Ectodermal cell (in vitro differentiated cells): Measurements from ENCODE around the gene ITGB5.

Experiments used
- H3K27ac ChIP-seq: 2 replicates; pipeline ENCODE4 v1.7.0; 2013; ENCODE audit warnings: mild to moderate bottlenecking, low read depth, low read length; ENCODE audit not compliant: insufficient read depth, poor library complexity, severe bottlenecking
- H3K27me3 ChIP-seq: 2 replicates; pipeline ENCODE4 v1.7.0; 2013; ENCODE audit warnings: mild to moderate bottlenecking, low read length; ENCODE audit not compliant: insufficient read depth, control insufficient read depth, poor library complexity, severe bottlenecking
- H3K36me3 ChIP-seq: one replicate; pipeline ENCODE4 v1.7.0; 2013; ENCODE audit warnings: low read length; ENCODE audit not compliant: control insufficient read depth, insufficient read depth
- H3K4me1 ChIP-seq: one replicate; pipeline ENCODE4 v1.7.0; 2013; ENCODE audit warnings: low read length; ENCODE audit not compliant: control insufficient read depth, insufficient read depth
- H3K4me3 ChIP-seq: 2 replicates; pipeline ENCODE4 v1.7.0; 2013; ENCODE audit warnings: low read depth, low read length, control low read depth; ENCODE audit not compliant: insufficient read depth
- H3K9me3 ChIP-seq: 2 replicates; pipeline ENCODE4 v1.7.0; 2013; ENCODE audit warnings: mild to moderate bottlenecking, low read length, moderate library complexity; ENCODE audit not compliant: control insufficient read depth
- WGBS, 2 experiments: methylation state at CpG; one replicate each; pipeline ENCODE4 v1.1.7; 2013; ENCODE audit warnings: missing lambda C conversion rate in 2 of 2; 5-methylcytosine and 5-hydroxymethylcytosine counted together

ITGB5 gene

DNA sequence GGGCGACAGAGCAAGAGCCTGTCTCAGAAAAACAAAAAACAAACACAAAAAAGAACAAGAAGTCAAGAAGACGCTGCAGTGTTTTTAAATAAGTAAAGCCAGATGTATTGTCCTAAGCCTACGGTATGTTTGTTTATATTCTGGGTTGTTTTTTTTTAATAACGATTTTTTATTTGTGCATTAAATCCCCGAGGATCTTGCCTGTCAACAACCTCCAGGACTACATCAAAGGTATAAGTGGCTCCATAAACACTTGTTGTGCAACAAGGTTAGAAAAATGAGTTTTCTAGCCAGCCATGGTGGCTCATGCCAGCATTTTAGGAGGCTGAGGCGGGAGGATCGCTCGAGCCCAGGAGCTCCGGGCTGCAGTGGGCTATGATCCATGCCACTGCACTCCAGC lies 26.1 kb downstream of the ITGB5 start:
- Histone ChIP-seq H3K36me3 (no peaks in the 10 kb centered on the region), H3K27me3 (no peaks in the 10 kb centered on the region), H3K4me3 (no peak overlapping the region), H3K27ac (no peak overlapping the region), H3K4me1 (no peaks in the 10 kb centered on the region), H3K9me3 (no peaks in the 10 kb centered on the region)
- WGBS, 2 experiments = 92 to 95% methylated on average over 9 of the region's 9 CpGs

DNA sequence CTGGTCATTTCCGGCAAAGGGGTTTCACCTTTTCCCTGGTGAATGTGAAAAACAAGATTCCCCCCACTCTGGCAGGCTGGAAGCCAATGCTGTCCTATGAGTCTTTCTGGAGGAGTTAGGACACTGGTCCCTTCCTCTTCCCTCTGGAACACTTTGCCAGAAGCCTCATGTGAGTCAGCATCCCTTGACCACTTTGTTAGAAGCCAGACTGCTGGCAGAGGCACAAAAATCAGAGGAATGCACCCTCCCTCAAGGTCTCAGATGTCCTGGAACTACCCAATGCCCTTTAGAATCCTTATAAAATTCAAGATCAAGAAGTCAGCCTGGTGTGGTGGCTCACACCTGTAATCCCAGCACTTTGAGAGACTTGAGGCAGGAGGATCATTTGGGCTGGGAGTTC lies 26.6 kb downstream of the ITGB5 start:
- Histone ChIP-seq H3K36me3 (no peaks in the 10 kb centered on the region), H3K9me3 (no peaks in the 10 kb centered on the region), H3K27me3 (no peaks in the 10 kb centered on the region), H3K27ac (no peak overlapping the region), H3K4me3 (no peak overlapping the region), H3K4me1 (no peaks in the 10 kb centered on the region)
- WGBS, 2 experiments = 95 to 100% methylated on average over 1 of the region's 1 CpG

DNA sequence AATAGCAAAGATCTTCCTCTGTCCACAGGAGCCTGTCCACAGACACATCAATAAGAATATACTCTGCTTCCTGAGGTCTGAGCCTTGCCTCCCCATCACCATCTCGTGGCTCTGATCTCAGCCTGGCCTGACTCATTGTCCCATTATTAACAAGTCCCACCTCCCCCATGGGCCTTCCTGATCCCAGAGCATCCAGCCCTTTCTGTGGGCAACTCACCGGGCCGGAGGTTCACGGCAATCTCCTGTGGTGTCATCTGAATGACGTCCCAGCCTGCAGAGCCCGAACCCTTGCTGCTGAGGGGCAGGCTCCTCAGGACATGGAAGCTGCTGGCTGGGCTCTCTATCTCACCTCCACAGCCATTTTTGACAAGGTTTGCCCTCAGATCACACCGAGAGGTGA lies 28.1 kb downstream of the ITGB5 start:
- Histone ChIP-seq H3K9me3 (no peaks in the 10 kb centered on the region), H3K4me3 (no peak overlapping the region), H3K4me1 (no peaks in the 10 kb centered on the region), H3K27ac (no peak overlapping the region), H3K27me3 (no peaks in the 10 kb centered on the region), H3K36me3 (no peaks in the 10 kb centered on the region)
- 48 to 52% methylated on average over 7 of the region's 7 CpGs for WGBS, 2 experiments

DNA sequence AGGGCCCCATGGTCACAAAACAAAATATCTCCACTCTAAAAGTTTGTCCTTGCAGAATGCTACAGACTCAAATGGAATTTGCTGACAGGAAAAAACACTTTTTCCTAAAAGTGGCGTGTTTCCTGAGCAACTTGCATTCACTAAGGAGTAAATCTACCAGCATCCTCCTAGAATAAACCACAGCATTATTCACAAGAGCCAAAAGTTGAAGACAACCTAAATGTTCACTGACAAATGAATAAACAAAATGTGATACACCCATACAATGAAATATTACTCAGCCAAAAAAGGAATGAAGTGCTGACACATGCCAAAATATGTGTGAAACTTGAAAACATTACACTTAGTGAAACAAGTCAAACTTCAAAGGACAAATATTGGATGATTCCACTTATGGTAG lies 28.9 kb downstream of the ITGB5 start:
- no peaks in the 10 kb centered on the region for H3K9me3 ChIP-seq
- 90 to 94% methylated on average over 1 of the region's 1 CpG for WGBS, 2 experiments
- no peak overlapping the region for H3K4me3 ChIP-seq
- no peak overlapping the region for H3K27ac ChIP-seq
- H3K36me3 ChIP-seq = no peaks in the 10 kb centered on the region
- H3K4me1 ChIP-seq = no peaks in the 10 kb centered on the region
- H3K27me3 ChIP-seq = no peaks in the 10 kb centered on the region

DNA sequence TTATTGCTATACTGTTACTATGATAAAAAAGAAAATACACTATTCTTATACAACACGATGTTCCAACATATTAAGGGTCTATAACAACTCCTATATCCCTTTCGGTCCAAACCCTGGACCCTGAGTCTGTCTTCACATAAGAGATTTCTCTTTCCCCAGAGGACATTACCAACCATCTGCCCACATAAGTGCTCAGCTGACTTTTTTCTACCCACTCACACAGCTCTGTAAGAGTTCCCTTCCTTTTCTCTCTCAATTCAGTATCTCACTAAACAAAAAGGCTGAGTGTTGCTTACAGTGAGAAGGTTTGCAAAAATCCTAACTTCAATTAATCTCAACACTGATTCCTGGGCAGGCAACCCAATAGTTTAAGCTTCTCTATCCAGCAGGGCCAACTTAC lies 30.5 kb downstream of the ITGB5 start:
- Histone ChIP-seq H3K27ac (no peak overlapping the region), H3K9me3 (no peaks in the 10 kb centered on the region), H3K4me1 (no peaks in the 10 kb centered on the region), H3K36me3 (no peaks in the 10 kb centered on the region), H3K4me3 (no peak overlapping the region), H3K27me3 (no peaks in the 10 kb centered on the region)
- 93 to 97% methylated on average over 2 of the region's 2 CpGs for WGBS, 2 experiments

DNA sequence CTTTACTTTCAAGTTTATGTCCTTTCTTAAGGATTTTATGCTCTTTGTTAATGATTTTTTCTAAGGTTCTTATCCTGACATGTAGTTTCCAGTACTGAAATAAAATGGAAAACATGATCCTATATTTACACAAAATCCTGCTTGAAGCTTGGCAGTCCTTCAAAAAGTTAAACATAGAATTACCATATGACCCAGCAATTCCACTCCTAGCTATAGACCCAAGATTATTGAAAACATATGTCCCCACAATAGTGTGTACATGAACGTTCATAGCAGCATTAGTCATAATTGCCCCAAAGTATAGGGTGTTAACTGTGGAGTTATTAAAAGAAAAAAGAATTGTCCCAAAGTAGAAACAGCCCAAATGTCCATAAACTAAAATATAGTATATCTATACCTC lies 33.2 kb downstream of the ITGB5 start:
- H3K27me3 ChIP-seq = no peaks in the 10 kb centered on the region
- H3K4me1 ChIP-seq = no peaks in the 10 kb centered on the region
- 100% methylated on average over 1 of the region's 1 CpG; no CpG with 5 or more reads in 1 of the 2 experiments for WGBS, 2 experiments
- H3K4me3 ChIP-seq = no peak overlapping the region
- no peaks in the 10 kb centered on the region for H3K36me3 ChIP-seq
- H3K9me3 ChIP-seq = no peaks in the 10 kb centered on the region
- no peak overlapping the region for H3K27ac ChIP-seq

DNA sequence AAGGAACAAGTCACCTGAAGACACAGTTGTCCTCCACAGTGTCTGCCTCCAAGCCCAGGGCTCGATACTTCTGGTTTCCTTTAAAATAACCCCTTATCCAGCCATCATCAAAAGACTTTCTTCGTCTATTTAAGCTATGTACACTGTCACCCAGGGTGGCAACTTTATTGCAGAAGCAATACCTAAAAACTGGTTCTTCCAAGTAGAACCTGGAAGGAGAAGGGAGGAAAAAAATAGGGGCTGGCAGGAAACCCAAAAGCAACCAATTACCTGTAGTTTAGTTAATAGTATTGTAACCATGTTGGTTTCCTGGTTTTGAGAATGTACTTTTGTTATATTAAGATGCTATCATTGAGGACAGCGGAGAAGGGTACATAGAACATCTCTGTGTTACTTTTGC lies 33.7 kb downstream of the ITGB5 start:
- Histone ChIP-seq H3K9me3 (no peaks in the 10 kb centered on the region), H3K36me3 (no peaks in the 10 kb centered on the region), H3K27ac (no peak overlapping the region), H3K4me1 (no peaks in the 10 kb centered on the region), H3K27me3 (no peaks in the 10 kb centered on the region), H3K4me3 (no peak overlapping the region)
- WGBS, 2 experiments = 96% methylated on average over 3 of the region's 3 CpGs

DNA sequence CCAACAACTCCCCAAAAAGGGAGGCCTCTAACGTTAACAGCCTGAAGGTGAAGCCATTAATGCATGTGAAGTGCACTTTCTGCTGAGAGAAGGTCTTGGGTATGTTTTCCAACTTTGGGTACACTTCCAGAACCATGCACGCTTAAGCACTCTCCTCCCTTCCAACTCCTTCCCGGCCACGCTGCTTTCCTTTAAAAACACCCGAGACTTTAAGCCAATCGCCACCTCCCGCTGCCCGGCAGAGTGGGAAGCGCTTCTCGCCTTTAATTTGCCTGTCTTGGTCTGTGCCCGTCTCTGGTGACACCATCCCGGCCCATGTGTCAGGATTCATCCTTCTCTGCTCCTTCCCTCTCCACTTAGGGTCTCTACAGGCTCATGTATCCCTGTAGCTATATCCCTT lies 35.3 kb downstream of the ITGB5 start:
- H3K27me3 ChIP-seq = no peaks in the 10 kb centered on the region
- H3K36me3 ChIP-seq = no peaks in the 10 kb centered on the region
- 83% methylated on average over 12 of the region's 12 CpGs for WGBS, 2 experiments
- no peak overlapping the region for H3K27ac ChIP-seq
- H3K4me3 ChIP-seq = no peak overlapping the region
- H3K9me3 ChIP-seq = no peaks in the 10 kb centered on the region
- H3K4me1 ChIP-seq = no peaks in the 10 kb centered on the region

DNA sequence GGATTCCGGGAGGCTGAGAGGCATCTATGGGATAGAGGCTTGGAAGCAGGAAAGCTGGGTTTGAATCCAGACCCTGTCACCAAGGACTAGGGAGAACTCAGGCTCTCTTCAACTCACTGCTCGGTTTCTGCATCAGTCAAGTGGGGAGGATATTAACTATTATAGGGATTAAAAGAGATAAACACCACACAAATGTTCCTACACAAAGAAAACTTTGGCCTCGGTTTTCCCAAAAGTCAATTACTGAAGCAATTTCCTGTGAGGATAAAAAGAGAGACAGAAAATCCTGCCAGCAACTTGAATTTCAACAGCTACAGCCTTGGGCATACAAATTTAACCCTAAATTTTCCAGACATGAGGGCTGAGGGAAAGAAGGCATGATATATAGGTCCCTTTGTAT lies 36.0 kb downstream of the ITGB5 start:
- Histone ChIP-seq H3K9me3 (no peaks in the 10 kb centered on the region), H3K36me3 (no peaks in the 10 kb centered on the region), H3K4me1 (no peaks in the 10 kb centered on the region), H3K4me3 (no peak overlapping the region), H3K27ac (no peak overlapping the region), H3K27me3 (no peaks in the 10 kb centered on the region)
- WGBS, 2 experiments = 85 to 86% methylated on average over 2 to 3 of the region's 3 CpGs

DNA sequence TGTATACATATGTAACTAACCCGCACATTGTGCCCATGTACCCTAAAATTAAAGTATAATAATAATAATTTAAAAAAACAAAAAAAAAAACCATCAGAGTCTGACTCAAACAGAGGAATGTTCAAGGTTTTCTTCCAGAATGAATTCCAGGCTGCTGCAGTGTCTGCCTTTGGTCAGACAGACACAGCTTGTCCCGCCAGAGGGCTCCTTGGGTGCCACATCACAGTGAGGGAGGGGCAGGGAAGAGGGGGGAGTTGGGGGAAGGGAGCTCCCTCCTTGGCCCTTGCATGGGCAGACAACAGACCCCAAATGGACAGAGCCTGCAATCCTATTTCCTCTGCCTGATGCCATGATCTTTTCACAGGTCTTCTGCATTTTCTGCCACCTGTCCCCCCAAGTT lies 36.5 kb downstream of the ITGB5 start:
- no peak overlapping the region for H3K27ac ChIP-seq
- no peak overlapping the region for H3K4me3 ChIP-seq
- WGBS, 2 experiments = 62 to 87% methylated on average over 1 of the region's 2 CpGs
- H3K36me3 ChIP-seq = no peaks in the 10 kb centered on the region
- H3K9me3 ChIP-seq = no peaks in the 10 kb centered on the region
- no peaks in the 10 kb centered on the region for H3K27me3 ChIP-seq
- no peaks in the 10 kb centered on the region for H3K4me1 ChIP-seq

DNA sequence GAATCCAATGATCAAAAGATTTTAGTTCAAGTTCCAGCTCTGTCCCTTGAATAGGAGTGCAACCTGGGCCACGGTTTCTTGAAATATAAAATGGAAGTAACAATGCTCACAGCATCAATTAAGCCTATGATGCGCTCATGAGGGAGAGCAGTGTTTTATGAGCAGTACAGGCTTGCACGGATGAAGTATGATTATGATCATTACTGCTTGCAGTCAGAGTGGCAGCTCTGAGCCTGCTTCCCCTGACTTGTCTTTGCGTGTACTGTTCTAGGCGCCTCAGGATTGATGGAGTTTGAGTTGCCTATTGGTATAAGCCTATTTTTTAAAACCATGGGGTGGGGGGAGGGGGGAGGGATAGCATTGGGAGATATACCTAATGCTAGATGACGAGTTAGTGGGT lies 37.0 kb downstream of the ITGB5 start:
- Histone ChIP-seq H3K27me3 (no peaks in the 10 kb centered on the region), H3K36me3 (no peaks in the 10 kb centered on the region), H3K27ac (no peak overlapping the region), H3K4me3 (no peak overlapping the region), H3K4me1 (no peaks in the 10 kb centered on the region), H3K9me3 (no peaks in the 10 kb centered on the region)
- WGBS, 2 experiments = 98% methylated on average over 5 of the region's 6 CpGs
